Gastrocnemius medialis (tissue), 4 donors: Measurements from ENCODE around the gene COL19A1. TPM values are rescaled to one million over a fixed set of nuclear protein-coding genes. Genes with fewer than 3 reads are reported as not detected.

ENCODE experiments used
- ATAC-seq, 2 donors: fragments of 150-250 bp; one replicate each; pipeline ENCODE4 v1.9.1; 2016
- DNase-seq, 2 donors: peaks; one replicate each; pipeline ENCODE4 v3.0.0-alpha.2; 2019
- H3K27ac ChIP-seq, 4 donors: fragments of 200-600 bp; sonication (generic); 1 replicate in 1 of 4; 2 replicates in 3 of 4; pipeline ENCODE4 v1.5.1; 2016 to 2018; ENCODE audit warnings: mild to moderate bottlenecking in 2 of 4, moderate library complexity in 1 of 4
- H3K27me3 ChIP-seq, 3 donors: fragments of 200-600 bp; sonication (generic) in 2 of 3; 1 replicate in 1 of 3; 2 replicates in 2 of 3; pipeline versions ENCODE4 v1.5.1 to v1.6.0; 2016 to 2019; ENCODE audit warnings: mild to moderate bottlenecking in 1 of 3, moderate library complexity in 1 of 3
- H3K36me3 ChIP-seq, 2 donors: fragments of 200-600 bp; sonication (generic) in 1 of 2; one replicate each; pipeline ENCODE4 v1.5.1; 2017 to 2018
- H3K4me1 ChIP-seq, 2 donors: fragments of 200-600 bp; sonication (generic) in 1 of 2; one replicate each; pipeline ENCODE4 v1.5.1; 2016 to 2017; ENCODE audit warnings: mild to moderate bottlenecking in 2 of 2
- H3K4me3 ChIP-seq, 4 donors: fragments of 200-600 bp; sonication (generic) in 3 of 4; 1 replicate in 1 of 4; 2 replicates in 3 of 4; pipeline ENCODE4 v1.5.1; 2016 to 2019; ENCODE audit warnings: mild to moderate bottlenecking in 2 of 4
- H3K9me3 ChIP-seq, 3 donors: fragments of 200-600 bp; sonication (generic) in 2 of 3; 1 replicate in 1 of 3; 2 replicates in 2 of 3; pipeline ENCODE4 v1.5.1; 2016 to 2019
- POLR2A ChIP-seq, 2 donors: fragments of 450-650 bp; IDR thresholded peaks; one replicate each; pipeline ENCODE4 v1.6.1; 2017; ENCODE audit warnings: antibody characterized with exemption in 2 of 2, mild to moderate bottlenecking in 2 of 2, moderate library complexity in 2 of 2
- in situ Hi-C, 4 donors: fragments of 200-750 bp; cut with MboI; loops; one replicate each; pipeline versions ENCODE4 v1.15.0 to v1.8.0; 2017; ENCODE audit warnings: low sequenced_read_pairs in 4 of 4
- intact Hi-C: fragments of 100-400 bp; cut with DNase I; formaldehyde crosslinking; loops from one replicate; pipeline ENCODE4 v1.15.1; 2023; ENCODE audit warnings: low total_unique reads
- total RNA-seq, 4 donors: library from RNA; depleted of rRNA; stranded (reverse); fragments of >200 nt; gene quantifications; one replicate each; pipeline versions ENCODE4 v1.1.0 to v1.2.3, GENCODE V29; 2016
- TF ChIP-seq, protein P1 (sequence below), 5 experiments: fragments of 450-650 bp in 3 of 5; fragments of 200-600 bp in 2 of 5; sonication (generic) in 2 of 5; IDR thresholded peaks in 4 of 5; conservative IDR thresholded peaks in 1 of 5; 1 replicate in 4 of 5; 2 replicates in 1 of 5; pipeline ENCODE4 v1.5.1; 2016 to 2019; ENCODE audit warnings: antibody characterized with exemption in 5 of 5, mild to moderate bottlenecking in 3 of 5, moderate library complexity in 3 of 5

The COL19A1 gene
- under 1 TPM; 0.05 to 0.65 (median 0.14) TPM for total RNA-seq

DNA sequence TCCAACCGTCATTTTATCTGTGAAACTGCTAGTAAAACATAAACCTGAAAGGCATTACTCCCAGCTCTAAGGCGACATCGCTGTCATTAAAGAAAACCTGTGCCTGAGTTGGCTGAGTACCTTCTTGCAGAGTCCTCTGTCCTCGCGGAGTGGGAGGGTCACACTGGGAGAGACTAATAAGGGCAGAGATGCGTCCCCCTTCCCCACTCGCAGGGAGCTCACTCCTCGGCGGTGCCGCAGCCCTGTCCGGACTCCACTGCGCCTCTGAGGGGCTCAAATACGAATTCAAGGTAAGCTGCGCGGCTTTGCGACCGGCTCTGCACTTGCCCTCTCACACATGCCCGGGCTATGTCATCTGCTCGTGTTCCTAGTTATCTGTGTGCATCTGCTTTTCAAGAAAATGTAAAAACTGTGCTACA lies at the start of gene COL19A1:
TSS of gene COL19A1 (plus strand) at position 206 of the 419 bp plus-strand sequence. CDS start 13,012 bp downstream, outside the sequence.
- no peaks in the 10 kb centered on the region for H3K9me3 ChIP-seq
- no peaks in the 10 kb centered on the region for H3K27me3 ChIP-seq
- no peak for DNase-seq
- TF ChIP-seq POLR2A (IDR thresholded peaks at IDR 0.05), result no peak
- TF ChIP-seq, protein P1, sequence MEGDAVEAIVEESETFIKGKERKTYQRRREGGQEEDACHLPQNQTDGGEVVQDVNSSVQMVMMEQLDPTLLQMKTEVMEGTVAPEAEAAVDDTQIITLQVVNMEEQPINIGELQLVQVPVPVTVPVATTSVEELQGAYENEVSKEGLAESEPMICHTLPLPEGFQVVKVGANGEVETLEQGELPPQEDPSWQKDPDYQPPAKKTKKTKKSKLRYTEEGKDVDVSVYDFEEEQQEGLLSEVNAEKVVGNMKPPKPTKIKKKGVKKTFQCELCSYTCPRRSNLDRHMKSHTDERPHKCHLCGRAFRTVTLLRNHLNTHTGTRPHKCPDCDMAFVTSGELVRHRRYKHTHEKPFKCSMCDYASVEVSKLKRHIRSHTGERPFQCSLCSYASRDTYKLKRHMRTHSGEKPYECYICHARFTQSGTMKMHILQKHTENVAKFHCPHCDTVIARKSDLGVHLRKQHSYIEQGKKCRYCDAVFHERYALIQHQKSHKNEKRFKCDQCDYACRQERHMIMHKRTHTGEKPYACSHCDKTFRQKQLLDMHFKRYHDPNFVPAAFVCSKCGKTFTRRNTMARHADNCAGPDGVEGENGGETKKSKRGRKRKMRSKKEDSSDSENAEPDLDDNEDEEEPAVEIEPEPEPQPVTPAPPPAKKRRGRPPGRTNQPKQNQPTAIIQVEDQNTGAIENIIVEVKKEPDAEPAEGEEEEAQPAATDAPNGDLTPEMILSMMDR (IDR thresholded peaks at IDR 0.05 in 4 of 5, conservative IDR thresholded peaks at IDR 0.05 in 1 of 5), result no peak
- peak in 1 of 2 donors; percentile 37 for ATAC-seq
- in situ Hi-C loops (no loop called here), intact Hi-C loops (loop anchor here (5.0 kb wide), 1 partner anchor 86 kb away; no protein-coding TSS in a partner anchor)
- peaks cover 5 to 12% of the 10 kb centered on the region in 2 donors for H3K4me1 ChIP-seq
- H3K4me3 ChIP-seq, result peak within 1 kb of the TSS; percentile 54 to 69 (median 64)
- H3K27ac ChIP-seq, result no peak within 1 kb of the TSS
- no peaks in the 10 kb centered on the region for H3K36me3 ChIP-seq

DNA sequence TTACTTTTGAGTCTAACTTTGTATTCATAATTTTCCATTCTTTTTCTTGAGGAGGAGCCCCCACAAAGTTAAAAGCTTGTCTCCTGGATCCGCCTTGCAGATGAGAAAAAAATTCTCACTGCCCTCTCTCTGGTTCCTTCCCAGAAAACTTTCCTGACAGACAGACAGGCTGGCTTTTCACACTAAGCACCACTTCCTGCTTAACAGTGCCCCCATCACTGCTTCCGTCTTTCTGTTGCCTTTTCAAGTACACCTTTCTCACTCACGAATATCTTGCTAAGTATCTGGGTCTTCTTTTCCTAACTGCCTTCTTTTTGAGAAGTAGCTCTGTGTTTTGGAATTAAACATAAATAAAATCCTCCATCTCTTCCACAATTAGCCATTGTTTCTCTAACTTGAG lies 49.8 kb upstream of the COL19A1 start:
- ATAC-seq (no peak), DNase-seq (no peak)
- Histone ChIP-seq H3K4me3 (no peak overlapping the region), H3K27me3 (no peaks in the 10 kb centered on the region), H3K27ac (no peak overlapping the region), H3K4me1 (no peaks in the 10 kb centered on the region), H3K36me3 (no peaks in the 10 kb centered on the region), H3K9me3 (no peaks in the 10 kb centered on the region)
- TF ChIP-seq, protein P1 (IDR thresholded peaks at IDR 0.05 in 4 of 5, conservative IDR thresholded peaks at IDR 0.05 in 1 of 5), result no peak
- no peak for TF ChIP-seq POLR2A (IDR thresholded peaks at IDR 0.05)
- intact Hi-C loops (no loop called here), in situ Hi-C loops (no loop called here)

DNA sequence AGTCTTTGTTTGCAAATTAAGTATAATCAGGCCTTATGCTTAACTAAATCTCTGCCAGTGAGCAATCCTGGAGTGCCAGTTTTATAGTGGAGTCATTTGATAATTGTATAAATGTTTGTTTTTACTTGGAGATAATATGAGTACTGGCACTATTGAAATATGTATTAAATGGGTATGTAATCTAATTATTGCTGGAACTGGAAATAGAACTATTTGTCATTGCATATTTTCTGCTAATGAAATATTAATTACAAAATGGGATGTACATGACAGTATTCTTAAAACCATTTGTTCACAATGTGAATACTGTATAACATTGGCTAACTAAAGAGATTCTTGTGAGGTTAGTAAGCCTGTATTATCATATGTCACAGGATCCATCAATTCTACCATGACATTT lies 49.0 kb upstream of the COL19A1 start:
- intact Hi-C loops (no loop called here), in situ Hi-C loops (no loop called here)
- Histone ChIP-seq H3K4me1 (no peaks in the 10 kb centered on the region), H3K27ac (no peak overlapping the region), H3K27me3 (no peaks in the 10 kb centered on the region), H3K9me3 (no peaks in the 10 kb centered on the region), H3K36me3 (no peaks in the 10 kb centered on the region), H3K4me3 (no peak overlapping the region)
- TF ChIP-seq POLR2A (IDR thresholded peaks at IDR 0.05), result no peak
- TF ChIP-seq, protein P1 (IDR thresholded peaks at IDR 0.05 in 4 of 5, conservative IDR thresholded peaks at IDR 0.05 in 1 of 5), result no peak
- ATAC-seq (no peak), DNase-seq (no peak)

DNA sequence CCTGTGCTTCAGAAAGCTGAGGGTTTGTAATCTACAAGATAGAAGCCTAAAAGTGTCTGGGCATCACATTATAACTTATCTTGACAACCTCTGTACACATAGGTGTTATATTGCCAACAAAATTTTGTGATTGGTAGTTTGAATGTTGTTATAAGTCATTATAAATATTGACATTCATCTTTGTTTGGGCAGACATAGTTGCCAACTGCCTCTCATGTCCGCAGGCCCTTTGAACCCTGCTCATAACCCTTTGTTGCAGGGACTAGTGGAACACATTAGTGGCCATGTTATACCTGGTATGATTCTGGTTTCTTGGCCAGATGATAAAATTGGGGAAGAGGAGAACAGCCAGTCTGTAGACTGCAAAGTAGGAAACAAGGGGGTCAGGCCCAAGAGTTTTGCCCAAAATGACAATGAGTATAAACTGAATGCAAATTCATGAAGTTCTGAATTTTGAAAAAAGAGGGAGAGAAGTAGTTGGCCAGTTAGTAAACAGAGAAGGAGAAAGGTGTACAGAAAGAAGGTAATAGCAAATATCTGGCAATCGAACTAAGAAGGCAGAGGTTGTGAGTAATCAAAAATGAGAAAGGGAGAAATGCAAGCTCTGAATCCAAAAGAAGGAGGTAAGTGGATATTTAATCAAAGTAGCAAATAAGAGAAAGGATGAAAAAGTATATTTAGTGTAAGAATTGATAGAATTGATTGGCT lies 48.0 kb upstream of the COL19A1 start:
- intact Hi-C loops (no loop called here), in situ Hi-C loops (no loop called here)
- no peaks in the 10 kb centered on the region for H3K36me3 ChIP-seq
- no peaks in the 10 kb centered on the region for H3K4me1 ChIP-seq
- no peaks in the 10 kb centered on the region for H3K9me3 ChIP-seq
- H3K27me3 ChIP-seq, result no peaks in the 10 kb centered on the region
- ATAC-seq, result no peak
- no peak for DNase-seq
- no peak overlapping the region for H3K27ac ChIP-seq
- TF ChIP-seq, protein P1 (IDR thresholded peaks at IDR 0.05 in 4 of 5, conservative IDR thresholded peaks at IDR 0.05 in 1 of 5), result no peak
- no peak for TF ChIP-seq POLR2A (IDR thresholded peaks at IDR 0.05)
- no peak overlapping the region for H3K4me3 ChIP-seq
